H1 (cell line): ENCODE measurements around the gene TAF1D. TPM values are rescaled to one million over a fixed set of nuclear protein-coding genes. Genes with fewer than 3 reads are reported as not detected.
A peak's percentile ranks its signal among the peaks of the same experiment; 100 is the strongest.

Source experiments
- CTCF ChIA-PET: fragments of 300-600 bp; sonication (Branson Sonifier 250); formaldehyde crosslinking; loops from one replicate; lab custom pipeline; 2021; ENCODE audit not compliant: partially characterized antibody; lab: Charles Lee
- POLR2A ChIA-PET: fragments of 300-600 bp; sonication (Branson Sonifier 250); formaldehyde crosslinking; loops from one replicate; lab custom pipeline; 2021; ENCODE audit warnings: inconsistent platforms; ENCODE audit not compliant: partially characterized antibody; lab: Charles Lee
- DNase-seq, 2 experiments: peaks; one replicate each; pipeline versions ENCODE4 v3.0.0 to v3.0.0-alpha.2; 2010 to 2022; ENCODE audit warnings: low spot score in 2 of 2, low read depth in 1 of 2, mixed read lengths in 1 of 2
- FAIRE-seq: peaks from 2 replicates; lab custom pipeline; 2011; peaks lifted over from hg19 to GRCh38; lab: Jason Lieb, UNC
- H2AFZ ChIP-seq: 2 replicates; pipeline ENCODE4 v1.8.1; 2012; ENCODE audit warnings: low read length, inconsistent platforms
- H2AK5ac ChIP-seq: 2 replicates; pipeline ENCODE4 v1.6.1; 2013; ENCODE audit warnings: low read depth, low read length
- H2BK120ac ChIP-seq: replicated peaks from 2 replicates; pipeline ENCODE3; 2013; ENCODE audit warnings: low read depth, low read length, inconsistent platforms
- H2BK12ac ChIP-seq: 2 replicates; pipeline ENCODE4 v1.6.1; 2013; ENCODE audit warnings: low read depth, low read length
- H2BK15ac ChIP-seq: 2 replicates; pipeline ENCODE4 v1.6.1; 2013; ENCODE audit warnings: low read length
- H2BK20ac ChIP-seq: 2 replicates; pipeline ENCODE4 v1.6.1; 2013; ENCODE audit warnings: low read length
- H2BK5ac ChIP-seq: 2 replicates; pipeline ENCODE4 v1.6.1; 2013; ENCODE audit warnings: low read depth, low read length
- H3K14ac ChIP-seq: 2 replicates; pipeline ENCODE4 v1.6.1; 2013; ENCODE audit warnings: inconsistent platforms; ENCODE audit not compliant: insufficient read length
- H3K18ac ChIP-seq: 2 replicates; pipeline ENCODE4 v1.6.1; 2013; ENCODE audit warnings: low read length; ENCODE audit errors: extremely low read depth
- H3K23ac ChIP-seq: 2 replicates; pipeline ENCODE4 v1.6.1; 2013; ENCODE audit warnings: inconsistent platforms; ENCODE audit not compliant: insufficient read length
- H3K23me2 ChIP-seq: 2 replicates; pipeline ENCODE4 v1.6.1; 2013; ENCODE audit warnings: low read depth, low read length
- H3K27ac ChIP-seq: 2 replicates; pipeline ENCODE4 v1.6.1; 2011; ENCODE audit warnings: low read depth, low read length, inconsistent platforms
- H3K27me3 ChIP-seq, 4 experiments: replicated peaks in 1 of 4; 1 replicate in 1 of 4; 2 replicates in 3 of 4; pipeline versions ENCODE4 v1.6.1 to v1.8.1; 2011 to 2013; ENCODE audit warnings: low read length in 3 of 4, mild to moderate bottlenecking in 3 of 4, inconsistent platforms in 2 of 4, mixed read lengths in 2 of 4, moderate library complexity in 1 of 4; ENCODE audit not compliant: control insufficient read depth in 3 of 4, insufficient read depth in 3 of 4; ENCODE audit errors: extremely low read depth in 1 of 4
- H3K36me3 ChIP-seq, 4 experiments: 2 replicates each; pipeline versions ENCODE4 v1.6.1 to v1.8.1; 2011 to 2013; ENCODE audit warnings: mild to moderate bottlenecking in 4 of 4, low read length in 3 of 4, moderate library complexity in 2 of 4, control low read depth in 1 of 4, inconsistent platforms in 1 of 4; ENCODE audit not compliant: insufficient read depth in 4 of 4, control insufficient read depth in 2 of 4
- H3K4ac ChIP-seq: replicated peaks from 2 replicates; pipeline ENCODE3; 2013; ENCODE audit warnings: low read length, low read depth, mixed read lengths, inconsistent platforms; ENCODE audit not compliant: insufficient read length
- H3K4me1 ChIP-seq, 4 experiments: replicated peaks in 1 of 4; 1 replicate in 1 of 4; 2 replicates in 3 of 4; pipeline versions ENCODE4 v1.6.1 to v1.8.1; 2011 to 2013; ENCODE audit warnings: low read length in 3 of 4, inconsistent platforms in 2 of 4, mixed read lengths in 1 of 4; ENCODE audit not compliant: insufficient read depth in 4 of 4, control insufficient read depth in 3 of 4
- H3K4me2 ChIP-seq, 2 experiments: 2 replicates each; pipeline versions ENCODE4 v1.6.1 to v1.8.1; 2011 to 2013; ENCODE audit warnings: low read depth in 2 of 2, low read length in 2 of 2, control low read depth in 1 of 2, inconsistent platforms in 1 of 2, mild to moderate bottlenecking in 1 of 2; ENCODE audit not compliant: insufficient read depth in 1 of 2
- H3K4me3 ChIP-seq, 4 experiments: fragments of 200-600, 300-600 bp in 1 of 4; sonication (generic), shearing (Covaris generic), sonication (Bioruptor Twin) in 1 of 4; 2 replicates each; pipeline versions ENCODE4 v1.5.1 to v1.8.1; 2011 to 2016; ENCODE audit warnings: low read length in 4 of 4, low read depth in 3 of 4, control low read depth in 2 of 4, inconsistent platforms in 2 of 4, mild to moderate bottlenecking in 2 of 4, mixed read lengths in 1 of 4, moderate library complexity in 1 of 4; ENCODE audit not compliant: insufficient read depth in 2 of 4; ENCODE audit errors: extremely low read depth in 1 of 4
- H3K56ac ChIP-seq: replicated peaks from 2 replicates; pipeline ENCODE3; 2013; ENCODE audit warnings: low read depth, mild to moderate bottlenecking, mixed read lengths, low read length, inconsistent platforms; ENCODE audit not compliant: insufficient read length
- H3K79me1 ChIP-seq: 2 replicates; pipeline ENCODE4 v1.6.1; 2013; ENCODE audit warnings: low read depth, low read length, control low read depth
- H3K79me2 ChIP-seq, 2 experiments: 2 replicates each; pipeline versions ENCODE4 v1.6.1 to v1.8.1; 2012 to 2013; ENCODE audit warnings: low read length in 2 of 2, mild to moderate bottlenecking in 2 of 2, inconsistent platforms in 1 of 2; ENCODE audit not compliant: insufficient read depth in 2 of 2, control insufficient read depth in 1 of 2
- H3K9ac ChIP-seq, 4 experiments: replicated peaks in 1 of 4; 1 replicate in 1 of 4; 2 replicates in 3 of 4; pipeline versions ENCODE4 v1.6.1 to v1.8.1; 2011 to 2013; ENCODE audit warnings: low read depth in 3 of 4, low read length in 3 of 4, control low read depth in 2 of 4, mild to moderate bottlenecking in 2 of 4, moderate library complexity in 2 of 4, inconsistent platforms in 1 of 4; ENCODE audit errors: extremely low read depth in 1 of 4
- H3K9me3 ChIP-seq, 2 experiments: 2 replicates each; pipeline versions ENCODE4 v1.6.1 to v1.8.1; 2012 to 2013; ENCODE audit warnings: mild to moderate bottlenecking in 2 of 2, moderate library complexity in 2 of 2, control low read depth in 1 of 2, inconsistent platforms in 1 of 2, low read depth in 1 of 2, low read length in 1 of 2, mixed read lengths in 1 of 2; ENCODE audit not compliant: insufficient read depth in 2 of 2
- H4K20me1 ChIP-seq, 2 experiments: replicated peaks in 1 of 2; 2 replicates each; pipeline versions ENCODE3 to v1.8.1; 2011 to 2013; ENCODE audit warnings: inconsistent platforms in 2 of 2, low read length in 2 of 2, mild to moderate bottlenecking in 1 of 2; ENCODE audit not compliant: insufficient read depth in 2 of 2, control insufficient read depth in 1 of 2
- H4K5ac ChIP-seq: 2 replicates; pipeline ENCODE4 v1.6.1; 2013; ENCODE audit warnings: low read length, low read depth, mixed read lengths, inconsistent platforms; ENCODE audit not compliant: insufficient read length
- H4K8ac ChIP-seq: 2 replicates; pipeline ENCODE4 v1.8.0; 2013; ENCODE audit warnings: mild to moderate bottlenecking, moderate library complexity, low read length, inconsistent platforms; ENCODE audit not compliant: insufficient read depth; ENCODE audit errors: extremely low read depth
- H4K91ac ChIP-seq: replicated peaks from 2 replicates; pipeline ENCODE3; 2013; ENCODE audit warnings: low read length, mixed read lengths, inconsistent platforms; ENCODE audit not compliant: insufficient read length
- ASH2L ChIP-seq: fragments of 200-600, 300-600 bp; sonication (generic); IDR thresholded peaks from one replicate; pipeline ENCODE4 v1.7.1; 2017; ENCODE audit warnings: low read length
- BCL11A ChIP-seq, 2 experiments: IDR thresholded peaks; one replicate each; pipeline ENCODE4 v1.6.1; 2011; ENCODE audit warnings: low read depth in 2 of 2, low read length in 2 of 2, mild to moderate bottlenecking in 2 of 2
- CHD1 ChIP-seq: IDR thresholded peaks from 2 replicates; pipeline ENCODE4 v1.6.1; 2012; ENCODE audit warnings: low read depth, low read length, improper control_type of control experiment
- CHD2 ChIP-seq: IDR thresholded peaks from 2 replicates; pipeline ENCODE4 v1.6.1; 2012; ENCODE audit warnings: low read length, improper control_type of control experiment
- EGR1 ChIP-seq: IDR thresholded peaks from 2 replicates; pipeline ENCODE4 v1.6.1; 2011; ENCODE audit warnings: low read depth, low read length, borderline replicate concordance
- EZH2 ChIP-seq: fragments of 200-600 bp; sonication (generic); IDR thresholded peaks from 2 replicates; pipeline ENCODE4 v1.7.1; 2012; ENCODE audit warnings: low read depth, mild to moderate bottlenecking, moderate library complexity, low read length, inconsistent platforms; ENCODE audit not compliant: severe bottlenecking
- GABPA ChIP-seq: IDR thresholded peaks from 2 replicates; pipeline ENCODE4 v1.6.1; 2011; ENCODE audit warnings: mild to moderate bottlenecking, low read length, moderate library complexity, borderline replicate concordance; ENCODE audit not compliant: insufficient read depth
- HDAC6 ChIP-seq: IDR thresholded peaks from one replicate; pipeline ENCODE4 v1.7.1; 2012; ENCODE audit warnings: low read depth, mild to moderate bottlenecking, inconsistent platforms, low read length, moderate library complexity
- JUN ChIP-seq: IDR thresholded peaks from 2 replicates; pipeline ENCODE4 v1.6.1; 2011; ENCODE audit warnings: low read depth, mild to moderate bottlenecking, improper control_type of control experiment, low read length
- KDM5A ChIP-seq: fragments of 200-600 bp; IDR thresholded peaks from 2 replicates; pipeline ENCODE4 v1.7.1; 2012; ENCODE audit warnings: mild to moderate bottlenecking, low read length, inconsistent platforms, mixed read lengths
- MAFK ChIP-seq: IDR thresholded peaks from 2 replicates; pipeline ENCODE4 v1.6.1; 2012; ENCODE audit warnings: low read depth, mild to moderate bottlenecking, improper control_type of control experiment, low read length
- POLR2A ChIP-seq, 2 experiments: IDR thresholded peaks; 1 replicate in 1 of 2; 2 replicates in 1 of 2; pipeline ENCODE4 v1.6.1; 2011; ENCODE audit warnings: low read depth in 2 of 2, low read length in 2 of 2, mild to moderate bottlenecking in 2 of 2; ENCODE audit errors: control extremely low read depth in 1 of 2
- SIRT6 ChIP-seq: IDR thresholded peaks from one replicate; pipeline ENCODE4 v1.7.1; 2012; ENCODE audit warnings: low read length, inconsistent platforms
- SP4 ChIP-seq: IDR thresholded peaks from 2 replicates; pipeline ENCODE4 v1.6.1; 2012; ENCODE audit warnings: low read length, inconsistent platforms
- SUZ12 ChIP-seq: fragments of 200-600 bp; sonication (generic); IDR thresholded peaks from 2 replicates; pipeline ENCODE4 v1.6.1; 2012; ENCODE audit warnings: mild to moderate bottlenecking, inconsistent platforms, low read length, moderate library complexity, mixed read lengths
- TCF12 ChIP-seq: IDR thresholded peaks from 2 replicates; pipeline ENCODE4 v1.6.1; 2011; ENCODE audit warnings: low read depth, mild to moderate bottlenecking, low read length
- WGBS, 2 experiments: shearing (Covaris generic) in 1 of 2; methylation state at CpG; one replicate each; pipeline versions ENCODE4 v1.1.6 to v1.1.7; 2013 to 2015; ENCODE audit warnings: low lambda C conversion rate in 2 of 2, mixed read lengths in 2 of 2, inconsistent platforms in 1 of 2, low coverage in 1 of 2, missing lambda C conversion rate in 1 of 2; ENCODE audit not compliant: insufficient replicate concordance in 2 of 2, insufficient coverage in 1 of 2, insufficient read length in 1 of 2; ENCODE audit errors: extremely low coverage in 1 of 2, missing lambda C conversion rate in 1 of 2; 5-methylcytosine and 5-hydroxymethylcytosine counted together
- polyA plus RNA-seq, 7 experiments: library from polyadenylated mRNA; depleted of rRNA in 3 of 7; stranded (reverse) in 5 of 7; unstranded in 2 of 7; fragments of >200 nt in 5 of 7; fragments of 200-250 nt in 2 of 7; gene quantifications; 1 replicate in 5 of 7; 2 replicates in 1 of 7; 4 replicates in 1 of 7; pipeline versions ENCODE4 v1.2.1 to v1.2.3, GENCODE V29; 2011 to 2013; ENCODE audit warnings: missing spikeins in 2 of 7, mixed read lengths in 2 of 7
- total RNA-seq: library from RNA; stranded (reverse); fragmentation: NEBNext Ultra II Directional; extraction: Animal tissue kit (Norgen Biotek cat#: 25700); gene quantifications from 2 replicates; pipeline ENCODE4 v1.2.1, GENCODE V29; 2021

TAF1D gene
- total and polyA plus RNA-seq, 2 of the 8 experiments (the other 6 are each of a cell fraction or from before 2014, with no cell fraction given): 64.7 to 212 TPM

DNA sequence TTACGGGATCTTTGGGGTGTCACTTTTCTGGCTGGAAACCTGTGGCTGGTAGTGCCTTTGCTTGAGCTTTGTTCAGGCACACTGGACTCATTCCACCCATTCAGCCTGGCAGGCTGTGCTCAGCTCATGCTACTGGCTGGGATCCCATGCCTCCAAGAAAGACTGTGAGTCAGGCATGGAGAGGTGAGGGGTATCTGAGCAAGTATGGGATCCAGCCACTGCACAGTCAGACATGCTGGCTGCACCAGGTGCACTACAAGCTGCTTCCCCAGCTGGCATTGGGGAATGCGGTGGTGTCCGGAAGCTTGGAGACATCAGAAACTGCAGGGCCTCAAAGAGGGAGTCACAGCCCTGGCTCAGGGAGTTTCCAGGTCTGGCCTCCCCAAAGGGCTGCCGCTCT, 30.8 kb upstream of the TAF1D start:
- no peak overlapping the region for H2BK20ac ChIP-seq
- no peak overlapping the region for H3K14ac ChIP-seq
- no peak overlapping the region for H2AFZ ChIP-seq
- FAIRE-seq (no peak), DNase-seq (no peak)
- H2BK12ac ChIP-seq: no peak overlapping the region
- no peak overlapping the region for H3K27ac ChIP-seq
- no peak overlapping the region for H3K56ac ChIP-seq
- no peak overlapping the region for H3K9ac ChIP-seq
- no peaks in the 10 kb centered on the region for H3K36me3 ChIP-seq
- H4K91ac ChIP-seq: no peak overlapping the region
- 0 out of 4 replicates have a peak, but pooled peaks cover 0 to 1% of the 10 kb centered on the region in 2 experiments for H3K9me3 ChIP-seq
- H3K79me1 ChIP-seq: no peaks in the 10 kb centered on the region
- H3K4me2 ChIP-seq: no peak overlapping the region
- no peak overlapping the region for H2BK5ac ChIP-seq
- no peak overlapping the region for H4K5ac ChIP-seq
- H3K23me2 ChIP-seq: peaks cover 2% of the 10 kb centered on the region; the same call in 1 of the 2 replicates
- peaks cover 1 to 3% of the 10 kb centered on the region in 2 experiments for H4K20me1 ChIP-seq
- no peak overlapping the region for H3K18ac ChIP-seq
- H3K4me3 ChIP-seq: no peak overlapping the region
- WGBS, 2 experiments: 97% methylated on average over 4 of the region's 4 CpGs; no CpG with 5 or more reads in 1 of the 2 experiments
- no peaks in the 10 kb centered on the region for H3K79me2 ChIP-seq
- ChIA-PET CTCF (interaction anchor here (0.6 to 2.5 kb wide), 7 partner anchors 10 to 772 kb away, joined by 3 to 12 read pairs (median 3); partner anchors contain the start of genes FUT4 and MED17), POLR2A (interaction anchor here (0.7 to 9.4 kb wide), 9 partner anchors 8 to 43 kb away, joined by 3 to 88 read pairs (median 4); partner anchors contain the start of genes C11orf54, MED17 and TAF1D)
- no peak overlapping the region for H3K23ac ChIP-seq
- H3K4me1 ChIP-seq: no peaks in the 10 kb centered on the region; a peak in 1 of 7 replicates
- H2BK120ac ChIP-seq: no peak overlapping the region
- no peaks in the 10 kb centered on the region for H3K27me3 ChIP-seq
- H2AK5ac ChIP-seq: no peak overlapping the region
- no peak overlapping the region for H3K4ac ChIP-seq
- no peak overlapping the region for H4K8ac ChIP-seq
- H2BK15ac ChIP-seq: peak overlapping the region; percentile 40; the same call in 1 of the 2 replicates
- TF ChIP-seq BCL11A (IDR thresholded peaks at IDR 0.05; ENCODE audit: low read depth in 2 of 2, low read length in 2 of 2) (no peak), SUZ12 (no peak), TCF12 (no peak), GABPA (no peak), CHD2 (no peak), KDM5A (no peak), POLR2A (IDR thresholded peaks at IDR 0.05; ENCODE audit: control extremely low read depth in 1 of 2, low read depth in 2 of 2, low read length in 2 of 2) (no peak), JUN (no peak), CHD1 (no peak), MAFK (no peak), SP4 (no peak), ASH2L (no peak), EZH2 (no peak), EGR1 (no peak), SIRT6 (no peak), HDAC6 (no peak)
